ENCODE results near the gene DAW1. TPM values are rescaled to one million over a fixed set of nuclear protein-coding genes. Genes with fewer than 3 reads are reported as not detected.

Gene DAW1, protein sequence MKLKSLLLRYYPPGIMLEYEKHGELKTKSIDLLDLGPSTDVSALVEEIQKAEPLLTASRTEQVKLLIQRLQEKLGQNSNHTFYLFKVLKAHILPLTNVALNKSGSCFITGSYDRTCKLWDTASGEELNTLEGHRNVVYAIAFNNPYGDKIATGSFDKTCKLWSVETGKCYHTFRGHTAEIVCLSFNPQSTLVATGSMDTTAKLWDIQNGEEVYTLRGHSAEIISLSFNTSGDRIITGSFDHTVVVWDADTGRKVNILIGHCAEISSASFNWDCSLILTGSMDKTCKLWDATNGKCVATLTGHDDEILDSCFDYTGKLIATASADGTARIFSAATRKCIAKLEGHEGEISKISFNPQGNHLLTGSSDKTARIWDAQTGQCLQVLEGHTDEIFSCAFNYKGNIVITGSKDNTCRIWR
- not detected for total RNA-seq

DNA sequence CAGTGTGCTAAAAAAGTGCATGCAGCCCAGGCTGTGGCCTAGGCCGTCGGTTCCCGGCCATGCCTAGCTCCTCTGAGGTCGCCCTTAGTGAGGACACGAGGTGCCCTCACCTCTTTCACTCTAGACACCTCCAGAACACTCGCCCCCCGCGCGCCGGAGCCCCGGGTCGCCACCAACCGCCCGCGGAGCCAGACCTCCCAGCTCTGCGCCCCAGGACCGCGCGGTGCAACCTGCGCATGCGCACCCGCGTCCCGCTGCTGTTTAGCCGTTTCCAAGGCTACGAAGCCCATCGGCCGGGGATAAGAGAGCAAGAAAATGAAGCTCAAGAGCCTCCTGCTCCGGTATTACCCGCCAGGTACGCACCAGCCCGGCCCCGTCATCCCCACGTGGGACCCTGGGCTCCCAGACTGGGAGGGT lies at the start of gene DAW1:
Gene DAW1, plus strand, starts transcription at position 257 of the 417 bp plus-strand sequence. Its CDS starts 59 bp downstream, at position 316.
- Histone ChIP-seq H3K36me3 (no peaks in the 10 kb centered on the region), H3K27me3 (no peaks in the 10 kb centered on the region), H3K4me3 (peak within 1 kb of the TSS; percentile 40 to 65), H3K4me1 (peaks cover 7 to 17% of the 10 kb centered on the region in 2 donors), H3K27ac (peak within 1 kb of the TSS; percentile 65 to 66), H3K9me3 (no peaks in the 10 kb centered on the region)
- TF ChIP-seq, protein P1, sequence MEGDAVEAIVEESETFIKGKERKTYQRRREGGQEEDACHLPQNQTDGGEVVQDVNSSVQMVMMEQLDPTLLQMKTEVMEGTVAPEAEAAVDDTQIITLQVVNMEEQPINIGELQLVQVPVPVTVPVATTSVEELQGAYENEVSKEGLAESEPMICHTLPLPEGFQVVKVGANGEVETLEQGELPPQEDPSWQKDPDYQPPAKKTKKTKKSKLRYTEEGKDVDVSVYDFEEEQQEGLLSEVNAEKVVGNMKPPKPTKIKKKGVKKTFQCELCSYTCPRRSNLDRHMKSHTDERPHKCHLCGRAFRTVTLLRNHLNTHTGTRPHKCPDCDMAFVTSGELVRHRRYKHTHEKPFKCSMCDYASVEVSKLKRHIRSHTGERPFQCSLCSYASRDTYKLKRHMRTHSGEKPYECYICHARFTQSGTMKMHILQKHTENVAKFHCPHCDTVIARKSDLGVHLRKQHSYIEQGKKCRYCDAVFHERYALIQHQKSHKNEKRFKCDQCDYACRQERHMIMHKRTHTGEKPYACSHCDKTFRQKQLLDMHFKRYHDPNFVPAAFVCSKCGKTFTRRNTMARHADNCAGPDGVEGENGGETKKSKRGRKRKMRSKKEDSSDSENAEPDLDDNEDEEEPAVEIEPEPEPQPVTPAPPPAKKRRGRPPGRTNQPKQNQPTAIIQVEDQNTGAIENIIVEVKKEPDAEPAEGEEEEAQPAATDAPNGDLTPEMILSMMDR (IDR thresholded peaks at IDR 0.05) = no peak
- peak in 1 of 2 donors; percentile 81 for DNase-seq (ENCODE audit: low spot score in 2 of 2)
- intact Hi-C loops (cut with DNase I) = loop anchor here (10.0 kb wide), 4 partner anchors 397 to 1543 kb away; partner anchors contain the start of gene AGFG1

DNA sequence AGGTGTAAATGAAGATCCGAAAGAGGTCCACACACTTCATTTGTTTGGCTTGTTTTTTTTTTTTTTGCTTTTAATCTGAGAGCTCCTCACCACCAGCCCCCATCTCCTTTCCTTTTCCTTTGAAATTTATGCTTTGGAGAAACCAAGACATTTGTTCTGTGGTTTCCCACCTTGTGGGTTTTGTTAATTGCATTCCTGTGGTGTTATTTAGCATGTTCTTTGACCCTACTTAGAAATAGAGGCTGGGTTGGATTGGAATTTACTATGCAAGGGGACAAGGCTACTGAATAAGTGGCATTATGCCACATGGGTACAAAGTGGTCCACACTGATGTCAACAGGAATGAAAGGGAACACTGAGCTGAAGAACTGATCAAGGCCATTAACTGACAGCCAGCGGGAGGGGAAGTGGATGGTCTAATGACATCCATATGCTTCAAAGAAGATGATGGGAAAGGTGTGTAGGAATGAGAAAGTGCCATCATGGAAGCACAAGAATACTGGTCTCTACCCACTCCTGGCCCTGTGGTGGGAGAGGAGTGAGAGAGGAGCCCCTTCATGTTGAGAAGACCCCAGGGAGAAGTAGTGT lies 48.9 kb upstream of the DAW1 start:
- Histone ChIP-seq H3K4me3 (no peak overlapping the region), H3K9me3 (no peaks in the 10 kb centered on the region), H3K4me1 (peaks cover 9 to 14% of the 10 kb centered on the region in 2 donors), H3K36me3 (no peaks in the 10 kb centered on the region), H3K27me3 (no peaks in the 10 kb centered on the region), H3K27ac (no peak overlapping the region)
- no peak for DNase-seq (ENCODE audit: low spot score in 2 of 2)
- intact Hi-C loops (cut with DNase I) = no loop called here
- TF ChIP-seq, protein P1 (IDR thresholded peaks at IDR 0.05) = no peak

DNA sequence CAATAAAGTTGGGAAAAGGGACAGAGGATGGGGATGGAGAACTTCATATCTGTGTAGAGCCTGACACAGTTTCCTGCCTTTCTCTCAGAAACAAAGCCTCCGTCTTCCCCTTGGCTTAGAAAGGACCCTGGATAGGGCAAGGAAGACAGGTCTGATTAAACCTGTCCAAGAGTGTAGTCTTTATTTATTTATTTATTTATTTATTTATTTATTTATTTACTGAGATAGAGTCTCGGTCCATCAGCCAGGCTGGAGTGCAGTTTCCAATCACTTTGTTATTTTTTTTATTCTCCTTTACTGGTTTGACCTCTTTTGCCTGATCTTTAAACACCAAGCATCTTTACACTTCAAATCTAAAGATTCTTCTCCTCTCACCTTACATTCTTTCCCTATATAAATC lies 47.5 kb upstream of the DAW1 start:
- no peak overlapping the region for H3K27ac ChIP-seq
- no peaks in the 10 kb centered on the region for H3K27me3 ChIP-seq
- H3K9me3 ChIP-seq = no peaks in the 10 kb centered on the region
- intact Hi-C loops (cut with DNase I) = no loop called here
- no peak for DNase-seq (ENCODE audit: low spot score in 2 of 2)
- H3K4me3 ChIP-seq = no peak overlapping the region
- no peaks in the 10 kb centered on the region for H3K36me3 ChIP-seq
- H3K4me1 ChIP-seq = peaks cover 1 to 5% of the 10 kb centered on the region in 2 donors
- TF ChIP-seq, protein P1 (IDR thresholded peaks at IDR 0.05) = no peak

DNA sequence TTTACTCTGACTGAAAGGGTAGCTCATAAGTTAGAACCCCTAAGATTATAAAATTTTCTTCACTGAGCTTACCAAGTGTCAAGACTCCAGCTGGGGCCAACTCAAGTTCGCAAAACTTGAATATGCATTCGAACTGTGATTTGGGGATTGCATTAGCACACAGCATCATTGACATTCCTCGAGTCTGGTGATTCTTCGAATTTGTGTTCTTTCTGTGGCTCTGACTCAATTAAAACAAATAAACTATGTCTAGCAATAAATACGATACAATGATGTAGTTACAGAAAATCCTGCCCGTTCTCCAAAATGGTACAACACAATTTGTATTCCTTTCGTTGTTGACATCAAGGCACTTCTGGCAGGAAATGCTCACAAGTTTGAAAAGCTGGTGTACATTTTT lies 46.7 kb upstream of the DAW1 start:
- no peaks in the 10 kb centered on the region for H3K27me3 ChIP-seq
- no peaks in the 10 kb centered on the region for H3K4me1 ChIP-seq
- intact Hi-C loops (cut with DNase I) = no loop called here

DNA sequence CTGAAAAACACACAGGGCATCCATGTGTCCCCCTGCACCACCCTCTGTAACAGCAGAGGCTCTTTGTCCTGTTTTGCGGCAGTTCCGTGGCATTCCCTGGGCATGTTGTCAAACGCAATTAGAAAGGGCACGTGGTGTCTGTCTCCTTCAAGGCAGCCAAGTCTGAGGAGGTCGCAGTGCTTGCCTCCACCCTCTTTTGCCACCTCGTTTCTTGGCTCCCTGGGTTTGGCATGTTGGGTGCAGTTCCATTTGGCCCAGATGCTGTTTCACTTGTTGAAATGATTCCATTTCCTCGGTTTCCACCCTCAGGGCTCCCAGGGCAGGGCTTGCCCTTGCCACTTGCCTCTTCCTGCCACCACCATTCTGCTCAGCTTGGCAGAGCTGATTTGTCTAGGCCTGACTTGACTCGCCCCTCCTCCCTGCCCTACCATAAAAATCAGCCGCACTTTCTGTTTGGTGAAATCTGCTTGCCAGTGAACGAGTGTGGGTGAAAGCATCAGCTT lies 45.4 kb upstream of the DAW1 start:
- no peaks in the 10 kb centered on the region for H3K4me1 ChIP-seq
- intact Hi-C loops (cut with DNase I) = no loop called here
- TF ChIP-seq, protein P1 (IDR thresholded peaks at IDR 0.05) = no peak
- no peaks in the 10 kb centered on the region for H3K9me3 ChIP-seq
- no peak overlapping the region for H3K27ac ChIP-seq
- no peaks in the 10 kb centered on the region for H3K27me3 ChIP-seq
- no peak overlapping the region for H3K4me3 ChIP-seq
- no peak for DNase-seq (ENCODE audit: low spot score in 2 of 2)
- no peaks in the 10 kb centered on the region for H3K36me3 ChIP-seq

More for the DNA sequence above, 46.7 kb upstream of the DAW1 start:
- TF ChIP-seq, protein P1 (IDR thresholded peaks at IDR 0.05) = no peak
- DNase-seq (ENCODE audit: low spot score in 2 of 2) = no peak
- no peak overlapping the region for H3K27ac ChIP-seq
- no peaks in the 10 kb centered on the region for H3K36me3 ChIP-seq
- H3K4me3 ChIP-seq = no peak overlapping the region
- no peaks in the 10 kb centered on the region for H3K9me3 ChIP-seq
